ENCODE data around the gene AWAT1.
"Not testable (repeated sequence)": the region's sequence is repeated elsewhere in the genome, so short reads cannot be mapped to it uniquely, and the experiment has no call there.

AWAT1 gene

DNA sequence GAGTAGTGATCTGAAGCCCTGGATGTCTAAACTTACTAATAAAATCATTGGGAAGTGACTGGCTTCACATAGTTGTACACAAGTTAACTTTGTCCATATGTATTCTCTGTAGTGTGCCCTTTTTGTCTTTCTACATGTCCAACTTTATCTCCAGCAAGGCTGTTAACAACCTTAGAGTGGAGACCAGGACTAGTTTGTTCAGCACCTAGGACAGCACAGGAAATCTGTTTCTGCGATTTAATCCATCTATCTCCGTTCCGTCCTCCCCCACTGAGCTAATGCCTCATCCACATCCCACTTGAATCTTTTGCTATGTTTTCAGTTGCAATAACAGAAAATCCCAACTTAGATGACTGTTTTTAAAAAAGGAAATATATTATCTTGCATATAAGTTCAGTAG lies 30.3 kb downstream of the AWAT1 start:
- ATAC-seq = no peak
- TF ChIP-seq TOX (CRISPR knock-in tag; IDR thresholded peaks at IDR 0.05; ENCODE audit: borderline replicate concordance) (no peak), ZC3H10 (CRISPR knock-in tag; IDR thresholded peaks at IDR 0.05) (no peak), ESRRG (CRISPR knock-in tag; IDR thresholded peaks at IDR 0.05) (no peak), SNAI2 (CRISPR knock-in tag; IDR thresholded peaks at IDR 0.05) (no peak), PPARA (CRISPR knock-in tag; IDR thresholded peaks at IDR 0.05; ENCODE audit: borderline replicate concordance) (no peak), ZNF565 (CRISPR knock-in tag; conservative IDR thresholded peaks at IDR 0.05; ENCODE audit: low read depth) (no peak)

- ATAC-seq = no peak
- TF ChIP-seq PPARA (CRISPR knock-in tag; IDR thresholded peaks at IDR 0.05; ENCODE audit: borderline replicate concordance) (no peak), CSRNP3 (CRISPR knock-in tag; IDR thresholded peaks at IDR 0.05) (no peak), RARB (CRISPR knock-in tag; IDR thresholded peaks at IDR 0.05) (no peak), ZFP3 (CRISPR knock-in tag; IDR thresholded peaks at IDR 0.05) (no peak), OSR1 (CRISPR knock-in tag; IDR thresholded peaks at IDR 0.05) (no peak), SNAI2 (CRISPR knock-in tag; IDR thresholded peaks at IDR 0.05) (no peak), TSHZ2 (CRISPR knock-in tag; IDR thresholded peaks at IDR 0.05) (no peak), ARNTL (CRISPR knock-in tag; IDR thresholded peaks at IDR 0.05; ENCODE audit: borderline replicate concordance, low read depth) (no peak), ESRRG (CRISPR knock-in tag; IDR thresholded peaks at IDR 0.05) (no peak), CSDC2 (CRISPR knock-in tag; IDR thresholded peaks at IDR 0.05) (no peak), ZNF70 (CRISPR knock-in tag; IDR thresholded peaks at IDR 0.05) (no peak), TOX (CRISPR knock-in tag; IDR thresholded peaks at IDR 0.05; ENCODE audit: borderline replicate concordance) (no peak), ZNF8 (CRISPR knock-in tag; IDR thresholded peaks at IDR 0.05) (no peak), POU6F1 (CRISPR knock-in tag; IDR thresholded peaks at IDR 0.05; ENCODE audit: borderline replicate concordance, low read depth) (no peak), BACH2 (CRISPR knock-in tag; IDR thresholded peaks at IDR 0.05; ENCODE audit: borderline replicate concordance) (no peak), CREB5 (CRISPR knock-in tag; IDR thresholded peaks at IDR 0.05; ENCODE audit: low read depth) (no peak), ZC3H10 (CRISPR knock-in tag; IDR thresholded peaks at IDR 0.05) (no peak)
Observed at GRCh38 chrX:70268034-70268433, 33.6 kb downstream of the AWAT1 start, which contains the start of gene ARR3. TSS of gene ARR3 (plus strand) at chrX:70268334. CDS start at chrX:70269386, 1,052 bp downstream.

GRCh38 chrX:70274029-70274428 lies 39.6 kb downstream of the AWAT1 start:
- not testable (repeated sequence) for ATAC-seq

DNA sequence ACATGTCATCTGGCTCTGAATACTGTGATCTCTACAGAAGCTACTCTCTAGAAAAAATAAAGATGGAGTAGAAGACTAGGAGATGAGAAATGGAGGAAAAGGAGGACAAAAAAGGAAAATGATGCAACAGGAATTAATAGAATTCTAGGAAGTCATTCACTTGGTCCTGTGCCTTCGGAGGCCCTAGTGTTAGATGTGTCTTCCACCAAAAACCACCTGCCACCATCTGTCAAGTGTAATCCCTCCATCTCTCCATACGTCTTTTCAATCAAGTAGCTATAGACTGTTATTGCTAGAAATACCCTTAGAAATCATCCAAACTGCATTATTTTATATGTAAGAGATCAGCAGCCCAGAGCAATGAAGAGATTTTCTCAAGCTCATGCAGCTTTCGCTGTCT lies 44.6 kb downstream of the AWAT1 start:
- no peak for ATAC-seq
- TF ChIP-seq CSDC2 (CRISPR knock-in tag; IDR thresholded peaks at IDR 0.05) = no peak
- no peak for TF ChIP-seq POU6F1 (CRISPR knock-in tag; IDR thresholded peaks at IDR 0.05; ENCODE audit: borderline replicate concordance, low read depth)
- TF ChIP-seq ZC3H10 (CRISPR knock-in tag; IDR thresholded peaks at IDR 0.05) = no peak
- no peak for TF ChIP-seq SNAI2 (CRISPR knock-in tag; IDR thresholded peaks at IDR 0.05)
- no peak for TF ChIP-seq TCF4 (CRISPR knock-in tag; IDR thresholded peaks at IDR 0.05; ENCODE audit: borderline replicate concordance)

Data from SK-N-SH treated with all-trans-retinoic acid at 6 μM for 48 hours (cell line).